ENCODE results near the gene CD68. TPM values are rescaled to one million over a fixed set of nuclear protein-coding genes. Genes with fewer than 3 reads are reported as not detected.

The CD68 gene
- total and polyA plus RNA-seq, 2 experiments from 2014 or later, result 0.23 to 0.39 TPM

GRCh38 chr17:7544911-7545310 is 34.5 kb upstream of the CD68 start:
- Histone ChIP-seq H3K9me3 (ENCODE audit: low read depth) (no peaks in the 10 kb centered on the region), H3K27ac (no peak overlapping the region), H3K36me3 (no peaks in the 10 kb centered on the region), H3K4me1 (ENCODE audit: low read depth) (peaks cover 4% of the 10 kb centered on the region), H3K4me3 (no peak overlapping the region), H3K27me3 (peaks cover 18% of the 10 kb centered on the region)
- DNase-seq (ENCODE audit: low read depth in 1 of 2, low spot score in 1 of 2), result no peak
- no peak for TF ChIP-seq CTCF (IDR thresholded peaks at IDR 0.05; ENCODE audit: low read depth, low read length)

GRCh38 chr17:7548585-7549400 is 30.6 kb upstream of the CD68 start, which contains the start of gene TNFSF12:
TSS of gene TNFSF12 (plus strand) at chr17:7549058. CDS start at chr17:7549154, 96 bp downstream.
- Histone ChIP-seq H3K27ac (no peak within 1 kb of the TSS), H3K36me3 (no peaks in the 10 kb centered on the region), H3K4me3 (peak within 1 kb of the TSS; percentile 34), H3K9me3 (ENCODE audit: low read depth) (no peaks in the 10 kb centered on the region), H3K4me1 (ENCODE audit: low read depth) (peaks cover 4% of the 10 kb centered on the region), H3K27me3 (peaks cover 4% of the 10 kb centered on the region)
- peak; percentile 38 to 58 for DNase-seq (ENCODE audit: low read depth in 1 of 2, low spot score in 1 of 2)
- TF ChIP-seq CTCF (IDR thresholded peaks at IDR 0.05; ENCODE audit: low read depth, low read length), result peak; percentile 26

GRCh38 chr17:7549401-7550055 is 29.9 kb upstream of the CD68 start:
- H3K9me3 ChIP-seq (ENCODE audit: low read depth), result no peaks in the 10 kb centered on the region
- no peak overlapping the region for H3K4me3 ChIP-seq
- no peak for TF ChIP-seq CTCF (IDR thresholded peaks at IDR 0.05; ENCODE audit: low read depth, low read length)
- no peak overlapping the region for H3K27ac ChIP-seq
- peaks cover 4% of the 10 kb centered on the region for H3K4me1 ChIP-seq (ENCODE audit: low read depth)
- DNase-seq (ENCODE audit: low read depth in 1 of 2, low spot score in 1 of 2), result no peak
- H3K27me3 ChIP-seq, result peaks cover 3% of the 10 kb centered on the region
- no peaks in the 10 kb centered on the region for H3K36me3 ChIP-seq

- H3K36me3 ChIP-seq, result no peaks in the 10 kb centered on the region
- peaks cover 4% of the 10 kb centered on the region for H3K4me1 ChIP-seq (ENCODE audit: low read depth)
- no peak for DNase-seq (ENCODE audit: low read depth in 1 of 2, low spot score in 1 of 2)
- no peak overlapping the region for H3K4me3 ChIP-seq
- H3K27me3 ChIP-seq, result peaks cover 3% of the 10 kb centered on the region
- H3K27ac ChIP-seq, result no peak overlapping the region
- H3K9me3 ChIP-seq (ENCODE audit: low read depth), result no peaks in the 10 kb centered on the region
- TF ChIP-seq CTCF (IDR thresholded peaks at IDR 0.05; ENCODE audit: low read depth, low read length), result no peak
These were observed 29.1 kb upstream of the CD68 start for GRCh38 chr17:7550344-7550743.

GRCh38 chr17:7551396-7551795 is 28.0 kb upstream of the CD68 start:
- Histone ChIP-seq H3K27ac (no peak overlapping the region), H3K4me1 (ENCODE audit: low read depth) (peaks cover 4% of the 10 kb centered on the region), H3K27me3 (peaks cover 3% of the 10 kb centered on the region), H3K36me3 (no peaks in the 10 kb centered on the region), H3K4me3 (no peak overlapping the region), H3K9me3 (ENCODE audit: low read depth) (no peaks in the 10 kb centered on the region)
- DNase-seq (ENCODE audit: low read depth in 1 of 2, low spot score in 1 of 2), result no peak
- no peak for TF ChIP-seq CTCF (IDR thresholded peaks at IDR 0.05; ENCODE audit: low read depth, low read length)
